B cell (primary cell): ENCODE results near the gene SMAP2. TPM values are rescaled to one million over a fixed set of nuclear protein-coding genes. Genes with fewer than 3 reads are reported as not detected.
A peak's percentile ranks its signal among the peaks of the same experiment; 100 is the strongest.

Source experiments
- ATAC-seq: fragments of 200-7000 bp; cut with Tn5 transposase; one replicate; pipeline ENCODE4 v1.10.0; 2021; ENCODE audit warnings: low read depth, mild to moderate bottlenecking, moderate number of reproducible peaks, moderate library complexity
- CTCF ChIA-PET: fragments of 350-600 bp; sonication (Branson Sonifier 250); formaldehyde crosslinking; loops from one replicate; lab custom pipeline; 2021; ENCODE audit warnings: antibody characterized with exemption, inconsistent platforms; lab: Charles Lee
- POLR2A ChIA-PET: fragments of 350-600 bp; sonication (Branson Sonifier 250); formaldehyde crosslinking; loops from one replicate; lab custom pipeline; 2021; ENCODE audit warnings: antibody characterized with exemption; lab: Charles Lee
- DNase-seq: peaks from one replicate; pipeline ENCODE4 v3.0.0; 2013
- H2AFZ ChIP-seq: 2 replicates; pipeline ENCODE4 v1.6.1; 2012; ENCODE audit warnings: mild to moderate bottlenecking, low read depth, low read length; ENCODE audit not compliant: insufficient read depth, poor library complexity, severe bottlenecking
- H3K27ac ChIP-seq, 2 donors: 1 replicate in 1 of 2; 2 replicates in 1 of 2; pipeline ENCODE4 v1.5.1; 2012 to 2013; ENCODE audit warnings: low read length in 2 of 2, mild to moderate bottlenecking in 2 of 2, moderate library complexity in 1 of 2
- H3K27me3 ChIP-seq, 4 experiments: fragments of 200-600 bp in 1 of 4; sonication (generic) in 1 of 4; replicated peaks in 1 of 4; 1 replicate in 2 of 4; 2 replicates in 2 of 4; pipeline versions ENCODE4 v1.6.1 to v1.7.0; 2013 to 2016; ENCODE audit warnings: low read length in 3 of 4, mild to moderate bottlenecking in 2 of 4, mixed read lengths in 1 of 4, moderate library complexity in 1 of 4; ENCODE audit not compliant: insufficient read depth in 4 of 4, control insufficient read depth in 3 of 4; ENCODE audit errors: control extremely low read depth in 1 of 4
- H3K36me3 ChIP-seq, 2 experiments: replicated peaks in 1 of 2; 1 replicate in 1 of 2; 2 replicates in 1 of 2; pipeline versions ENCODE4 v1.6.1 to v1.7.1; 2013; ENCODE audit warnings: low read length in 1 of 2; ENCODE audit not compliant: insufficient read depth in 2 of 2, control insufficient read depth in 1 of 2; ENCODE audit errors: control extremely low read depth in 1 of 2, extremely low read depth in 1 of 2
- H3K4me1 ChIP-seq, 2 donors: fragments of 200-600 bp in 1 of 2; sonication (generic) in 1 of 2; 1 replicate in 1 of 2; 2 replicates in 1 of 2; pipeline versions ENCODE4 v1.5.1 to v1.6.1; 2013 to 2017; ENCODE audit warnings: low read length in 2 of 2; ENCODE audit not compliant: control insufficient read depth in 2 of 2, insufficient read depth in 2 of 2
- H3K4me2 ChIP-seq: replicated peaks from 2 replicates; pipeline ENCODE3; 2012; ENCODE audit warnings: mild to moderate bottlenecking, low read depth, low read length; ENCODE audit not compliant: poor library complexity, severe bottlenecking
- H3K4me3 ChIP-seq, 5 experiments: fragments of 200-600 bp in 1 of 5; sonication (generic) in 1 of 5; 1 replicate in 3 of 5; 2 replicates in 2 of 5; pipeline versions ENCODE4 v1.5.1 to v1.7.0; 2011 to 2016; ENCODE audit warnings: low read length in 4 of 5, mild to moderate bottlenecking in 4 of 5, low read depth in 2 of 5, control low read depth in 1 of 5, moderate library complexity in 1 of 5; ENCODE audit not compliant: insufficient read depth in 1 of 5; ENCODE audit errors: control extremely low read depth in 1 of 5, extremely low read depth in 1 of 5
- H3K79me2 ChIP-seq: fragments of 200-600 bp; sonication (generic); one replicate; pipeline ENCODE4 v1.6.0; 2016; ENCODE audit warnings: low read length; ENCODE audit not compliant: control insufficient read depth, insufficient read depth
- H3K9ac ChIP-seq: fragments of 200-600 bp; sonication (generic); 2 replicates; pipeline ENCODE4 v1.6.1; 2017; ENCODE audit warnings: mild to moderate bottlenecking, low read length, moderate library complexity
- H3K9me3 ChIP-seq, 3 donors: one replicate each; pipeline versions ENCODE4 v1.6.1 to v1.7.1; 2013; ENCODE audit warnings: low read length in 2 of 3; ENCODE audit not compliant: control insufficient read depth in 2 of 3, insufficient read depth in 1 of 3; ENCODE audit errors: control extremely low read depth in 1 of 3
- H4K20me1 ChIP-seq: 2 replicates; pipeline ENCODE4 v1.6.0; 2012; ENCODE audit warnings: mild to moderate bottlenecking, low read length; ENCODE audit not compliant: insufficient read depth, control insufficient read depth, poor library complexity, severe bottlenecking
- H3K27ac Mint-ChIP-seq: one replicate; pipeline ENCODE4 v1.8.0; 2021; ENCODE audit warnings: mixed read lengths
- H3K27me3 Mint-ChIP-seq: one replicate; pipeline ENCODE4 v1.8.0; 2021; ENCODE audit warnings: mixed read lengths
- H3K4me1 Mint-ChIP-seq: one replicate; pipeline ENCODE4 v1.8.0; 2021; ENCODE audit warnings: mixed read lengths
- H3K4me3 Mint-ChIP-seq: one replicate; pipeline ENCODE4 v1.8.0; 2021; ENCODE audit warnings: mixed read lengths
- H3K9me3 Mint-ChIP-seq: one replicate; pipeline ENCODE4 v1.8.0; 2022; ENCODE audit warnings: mixed read lengths; ENCODE audit not compliant: insufficient read depth
- EZH2 ChIP-seq: IDR thresholded peaks from 2 replicates; pipeline ENCODE4 v1.6.1; 2012; ENCODE audit warnings: borderline replicate concordance, low read depth, mild to moderate bottlenecking, moderate library complexity, low read length; ENCODE audit not compliant: insufficient read depth, poor library complexity, severe bottlenecking
- WGBS: methylation state at CpG from one replicate; pipeline ENCODE4 v1.1.5; 2013; ENCODE audit warnings: missing lambda C conversion rate; ENCODE audit not compliant: insufficient coverage; 5-methylcytosine and 5-hydroxymethylcytosine counted together
- intact Hi-C: fragments of 100-400 bp; cut with micrococcal nuclease; formaldehyde crosslinking; loops from one replicate; pipeline ENCODE4 v1.10.0; 2022
- polyA plus RNA-seq: library from polyadenylated mRNA; depleted of rRNA; stranded (reverse); fragments of >200 nt; gene quantifications from 2 replicates; pipeline ENCODE4 v1.2.3, GENCODE V29; 2012
- total RNA-seq, 2 donors: library from RNA; stranded (reverse); fragments of 120-200 nt in 1 of 2; gene quantifications; 1 replicate in 1 of 2; 2 replicates in 1 of 2; pipeline versions ENCODE4 v1.2.3 to v1.2.4, GENCODE V29; 2013 to 2022
- TF ChIP-seq, protein P1 (sequence below): fragments of 200-600 bp; IDR thresholded peaks from one replicate; pipeline ENCODE4 v1.8.0; 2022; ENCODE audit warnings: antibody characterized with exemption, mild to moderate bottlenecking

SMAP2 gene
- total and polyA plus RNA-seq, 2 donors (not counting 1 experiment from before 2014, with no cell fraction given): 275 to 305 TPM

DNA sequence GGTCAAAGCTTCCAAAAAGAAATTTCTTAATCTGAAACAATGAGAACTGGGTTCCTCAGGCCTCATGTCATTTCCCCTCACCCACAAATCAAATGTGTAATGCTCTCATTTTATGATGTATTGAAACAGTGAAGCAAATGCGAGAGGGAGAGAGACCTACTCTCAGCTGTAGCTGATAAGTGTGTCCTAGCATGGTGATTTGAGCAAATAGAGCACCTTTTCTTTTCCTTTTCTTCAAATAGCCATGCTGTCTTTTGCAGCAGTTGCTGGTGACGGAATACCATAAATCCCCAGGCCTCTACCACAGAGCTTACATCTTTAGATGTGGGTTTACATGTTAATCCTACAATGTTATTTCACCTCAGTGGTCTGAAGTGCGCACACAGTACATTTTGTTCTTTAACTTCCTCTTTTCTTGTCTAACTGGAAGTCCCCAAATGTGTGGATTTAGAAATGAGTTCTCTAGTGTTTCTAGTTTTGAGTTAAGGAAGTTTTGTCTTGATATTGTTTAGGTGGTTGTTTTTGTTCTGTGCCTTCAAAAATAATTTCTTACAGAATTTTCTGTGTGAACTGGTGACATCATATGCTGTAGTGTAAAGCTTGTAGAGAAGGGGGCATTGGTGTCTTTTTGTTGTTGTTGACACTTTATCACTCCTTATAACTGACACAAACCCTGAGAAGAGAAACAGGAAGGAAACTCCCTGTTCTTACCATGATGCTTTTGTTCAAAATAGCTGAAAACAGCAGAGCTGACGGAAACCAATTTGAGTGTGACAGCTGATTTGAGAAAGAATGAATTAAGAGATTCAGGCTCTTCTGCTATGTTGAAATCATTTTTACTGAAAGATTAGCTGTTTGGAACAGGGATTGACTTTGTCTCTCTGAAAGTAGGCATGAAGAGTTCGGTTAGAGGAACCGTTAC, 12.2 kb downstream of the SMAP2 start:
- ChIA-PET POLR2A (interaction anchor here (0.7 to 7.6 kb wide), 10 partner anchors 11 to 69 kb away, joined by 3 to 90 read pairs (median 5); partner anchors contain the start of genes SMAP2 and ZFP69B), CTCF (interaction anchor here (0.7 to 12.8 kb wide), 22 partner anchors 8 to 245 kb away, joined by 3 to 128 read pairs (median 7); partner anchors contain the start of genes COL9A2 and SMAP2)
- H2AFZ ChIP-seq: peak overlapping the region; percentile 18
- TF ChIP-seq EZH2: no peak
- TF ChIP-seq, protein P1, sequence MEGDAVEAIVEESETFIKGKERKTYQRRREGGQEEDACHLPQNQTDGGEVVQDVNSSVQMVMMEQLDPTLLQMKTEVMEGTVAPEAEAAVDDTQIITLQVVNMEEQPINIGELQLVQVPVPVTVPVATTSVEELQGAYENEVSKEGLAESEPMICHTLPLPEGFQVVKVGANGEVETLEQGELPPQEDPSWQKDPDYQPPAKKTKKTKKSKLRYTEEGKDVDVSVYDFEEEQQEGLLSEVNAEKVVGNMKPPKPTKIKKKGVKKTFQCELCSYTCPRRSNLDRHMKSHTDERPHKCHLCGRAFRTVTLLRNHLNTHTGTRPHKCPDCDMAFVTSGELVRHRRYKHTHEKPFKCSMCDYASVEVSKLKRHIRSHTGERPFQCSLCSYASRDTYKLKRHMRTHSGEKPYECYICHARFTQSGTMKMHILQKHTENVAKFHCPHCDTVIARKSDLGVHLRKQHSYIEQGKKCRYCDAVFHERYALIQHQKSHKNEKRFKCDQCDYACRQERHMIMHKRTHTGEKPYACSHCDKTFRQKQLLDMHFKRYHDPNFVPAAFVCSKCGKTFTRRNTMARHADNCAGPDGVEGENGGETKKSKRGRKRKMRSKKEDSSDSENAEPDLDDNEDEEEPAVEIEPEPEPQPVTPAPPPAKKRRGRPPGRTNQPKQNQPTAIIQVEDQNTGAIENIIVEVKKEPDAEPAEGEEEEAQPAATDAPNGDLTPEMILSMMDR: no peak
- Mint-ChIP-seq H3K27me3 (no peaks in the 10 kb centered on the region), H3K4me3 (peak overlapping the region; percentile 87), H3K4me1 (peaks cover 91% of the 10 kb centered on the region), H3K27ac (peak overlapping the region; percentile 97), H3K9me3 (no peaks in the 10 kb centered on the region)
- DNase-seq (peak; percentile 94), ATAC-seq (peak; percentile 73)
- H3K4me3 ChIP-seq: peak overlapping the region; percentile 30 to 70 (median 31)
- no peaks in the 10 kb centered on the region for H3K9me3 ChIP-seq
- H4K20me1 ChIP-seq: no peaks in the 10 kb centered on the region
- no CpG with 5 or more reads among the region's 6 CpGs for WGBS
- peak overlapping the region; percentile 81 for H3K9ac ChIP-seq
- peak overlapping the region; percentile 79 for H3K4me2 ChIP-seq
- peaks cover 94 to 98% of the 10 kb centered on the region in 2 donors for H3K4me1 ChIP-seq
- H3K36me3 ChIP-seq: peaks cover 0 to 47% of the 10 kb centered on the region in 2 experiments
- intact Hi-C loops: loop anchor here (1.0 to 10.0 kb wide), 6 partner anchors 8 to 309 kb away; partner anchors contain the start of gene NFYC
- H3K27ac ChIP-seq: peak overlapping the region; percentile 99 to 100
- H3K27me3 ChIP-seq: no peaks in the 10 kb centered on the region
- H3K79me2 ChIP-seq: peaks cover 88% of the 10 kb centered on the region
